Measurements from ENCODE around the gene PNMA8A.
A peak's percentile ranks its signal among the peaks of the same experiment; 100 is the strongest.

The PNMA8A gene

GRCh38 chr19:46496304-46496703 is 24.9 kb upstream of the PNMA8A start:
- FAIRE-seq (no peak), DNase-seq (ENCODE audit: insufficient read length, low spot score) (no peak)
- no peak for TF ChIP-seq CTCF (IDR thresholded peaks at IDR 0.05; ENCODE audit: insufficient read depth, missing control alignments)

GRCh38 chr19:46495786-46496099 is 24.4 kb upstream of the PNMA8A start, which contains the start of gene PNMA8B:
Gene PNMA8B, minus strand, starts transcription at chr19:46495867. Its CDS starts 402 bp downstream, at chr19:46495465.
- DNase-seq (ENCODE audit: insufficient read length, low spot score) (peak; percentile 99), FAIRE-seq (peak; percentile 21)
- no peak for TF ChIP-seq CTCF (IDR thresholded peaks at IDR 0.05; ENCODE audit: insufficient read depth, missing control alignments)

GRCh38 chr19:46494941-46495785 is 23.8 kb upstream of the PNMA8A start:
- DNase-seq (ENCODE audit: insufficient read length, low spot score) (no peak), FAIRE-seq (no peak)
- TF ChIP-seq CTCF (IDR thresholded peaks at IDR 0.05; ENCODE audit: insufficient read depth, missing control alignments), result no peak

GRCh38 chr19:46494146-46494940 is 23.0 kb upstream of the PNMA8A start:
- FAIRE-seq (no peak), DNase-seq (ENCODE audit: insufficient read length, low spot score) (no peak)
- no peak for TF ChIP-seq CTCF (IDR thresholded peaks at IDR 0.05; ENCODE audit: insufficient read depth, missing control alignments)

- FAIRE-seq, result no peak
- DNase-seq (ENCODE audit: insufficient read length, low spot score), result no peak
- no peak for TF ChIP-seq CTCF (IDR thresholded peaks at IDR 0.05; ENCODE audit: insufficient read depth, missing control alignments)
These were observed 22.1 kb upstream of the PNMA8A start for GRCh38 chr19:46493236-46494145.

GRCh38 chr19:46492841-46493235 is 21.5 kb upstream of the PNMA8A start:
- FAIRE-seq (no peak), DNase-seq (ENCODE audit: insufficient read length, low spot score) (no peak)
- TF ChIP-seq CTCF (IDR thresholded peaks at IDR 0.05; ENCODE audit: insufficient read depth, missing control alignments), result no peak

Data from D721Med (cell line).